ENCODE results near the gene PKN2. TPM values are rescaled to one million over a fixed set of nuclear protein-coding genes. Genes with fewer than 3 reads are reported as not detected.

The PKN2 gene
- total and polyA plus RNA-seq, 2 of the 8 experiments (the other 6 are each of a cell fraction or from before 2014, with no cell fraction given), result 7.8 to 32.0 TPM

DNA sequence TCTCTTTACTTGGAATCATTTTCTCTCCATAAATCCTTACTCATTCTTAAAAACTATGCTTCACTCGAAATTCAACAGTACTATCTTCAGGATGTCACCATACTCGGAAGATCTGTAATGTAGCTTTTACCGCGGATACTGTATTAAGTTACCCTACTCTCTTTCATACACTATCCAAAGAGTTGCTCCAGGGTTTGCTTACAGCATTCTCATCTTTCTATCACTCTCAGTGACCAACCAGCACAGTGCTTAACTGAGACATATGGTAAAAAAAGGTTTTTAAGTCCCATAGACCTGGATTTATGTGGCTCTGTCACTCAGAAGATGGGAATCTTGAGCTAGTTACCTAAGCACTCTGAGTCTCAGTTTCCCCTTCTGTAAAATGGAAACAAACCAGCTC, 191.5 kb downstream of the PKN2 start:
- H3K4ac ChIP-seq (replicated peaks; ENCODE audit: insufficient read length, low read depth, low read length), result no peak overlapping the region
- DNase-seq (ENCODE audit: low read depth in 1 of 2, low spot score in 2 of 2) (no peak), FAIRE-seq (no peak)
- no peak overlapping the region for H2BK20ac ChIP-seq (ENCODE audit: low read length)
- H3K79me1 ChIP-seq (ENCODE audit: low read depth, low read length), result no peaks in the 10 kb centered on the region
- H3K14ac ChIP-seq (ENCODE audit: insufficient read length), result no peak overlapping the region
- no peak overlapping the region for H3K27ac ChIP-seq (ENCODE audit: low read depth, low read length)
- no peaks in the 10 kb centered on the region for H4K20me1 ChIP-seq (replicated peaks in 1 of 2; ENCODE audit: control insufficient read depth in 1 of 2, insufficient read depth in 2 of 2, low read length in 2 of 2)
- no peak overlapping the region for H2AK5ac ChIP-seq (ENCODE audit: low read depth, low read length)
- H3K9me3 ChIP-seq (ENCODE audit: insufficient read depth in 2 of 2, low read depth in 1 of 2, low read length in 1 of 2), result no peaks in the 10 kb centered on the region
- H2AFZ ChIP-seq (ENCODE audit: low read length), result no peak overlapping the region
- no peak overlapping the region for H2BK120ac ChIP-seq (replicated peaks; ENCODE audit: low read depth, low read length)
- H3K9ac ChIP-seq (replicated peaks in 1 of 4; ENCODE audit: extremely low read depth in 1 of 4, low read depth in 3 of 4, low read length in 3 of 4), result no peak overlapping the region
- H2BK15ac ChIP-seq (ENCODE audit: low read length), result no peak overlapping the region
- no peaks in the 10 kb centered on the region for H3K27me3 ChIP-seq (replicated peaks in 1 of 4; ENCODE audit: control insufficient read depth in 3 of 4, extremely low read depth in 1 of 4, insufficient read depth in 3 of 4, low read length in 3 of 4)
- no peak overlapping the region for H4K8ac ChIP-seq (ENCODE audit: extremely low read depth, insufficient read depth, low read length)
- no peaks in the 10 kb centered on the region for H3K4me1 ChIP-seq (replicated peaks in 1 of 4; ENCODE audit: control insufficient read depth in 3 of 4, insufficient read depth in 4 of 4, low read length in 3 of 4)
- no peak overlapping the region for H3K56ac ChIP-seq (replicated peaks; ENCODE audit: insufficient read length, low read depth, low read length)
- no peaks in the 10 kb centered on the region for H3K79me2 ChIP-seq (ENCODE audit: control insufficient read depth in 1 of 2, insufficient read depth in 2 of 2, low read length in 2 of 2)
- no peak overlapping the region for H3K18ac ChIP-seq (ENCODE audit: extremely low read depth, low read length)
- CTCF ChIA-PET (ENCODE audit: partially characterized antibody), result interaction anchor here (1.0 to 5.4 kb wide), 15 partner anchors 9 to 220 kb away, joined by 3 to 68 read pairs (median 7); partner anchors contain the start of gene GTF2B
- no peak overlapping the region for H4K5ac ChIP-seq (ENCODE audit: insufficient read length, low read depth, low read length)
- no peak overlapping the region for H2BK5ac ChIP-seq (ENCODE audit: low read depth, low read length)
- H2BK12ac ChIP-seq (ENCODE audit: low read depth, low read length), result no peak overlapping the region
- no peaks in the 10 kb centered on the region for H3K23me2 ChIP-seq (ENCODE audit: low read depth, low read length)
- no peak overlapping the region for H3K4me2 ChIP-seq (ENCODE audit: insufficient read depth in 1 of 2, low read depth in 2 of 2, low read length in 2 of 2)
- H3K4me3 ChIP-seq (ENCODE audit: extremely low read depth in 1 of 4, insufficient read depth in 2 of 4, low read depth in 3 of 4, low read length in 4 of 4), result no peak overlapping the region
- POLR2A ChIA-PET (ENCODE audit: partially characterized antibody), result interaction anchor here (0.6 to 1.8 kb wide), 2 partner anchors 41 to 141 kb away, joined by 3 to 4 read pairs; no protein-coding TSS in a partner anchor
- no peak overlapping the region for H4K91ac ChIP-seq (replicated peaks; ENCODE audit: insufficient read length, low read length)
- WGBS, 2 experiments (ENCODE audit: extremely low coverage in 1 of 2, insufficient coverage in 1 of 2, insufficient read length in 1 of 2, insufficient replicate concordance in 2 of 2, low coverage in 1 of 2, low lambda C conversion rate in 2 of 2, missing lambda C conversion rate in 1 of 2), result 91 to 100% methylated on average over 1 to 4 of the region's 4 CpGs
- no peaks in the 10 kb centered on the region for H3K36me3 ChIP-seq (ENCODE audit: control insufficient read depth in 2 of 4, insufficient read depth in 4 of 4, low read length in 3 of 4)
- no peak overlapping the region for H3K23ac ChIP-seq (ENCODE audit: insufficient read length)
- TF ChIP-seq CBX5 (IDR thresholded peaks at IDR 0.05; ENCODE audit: low read depth, low read length), result no peak
- no peak for TF ChIP-seq SIN3A (conservative IDR thresholded peaks at IDR 0.05 in 1 of 2, IDR thresholded peaks at IDR 0.05 in 1 of 2; ENCODE audit: low read depth in 1 of 2, low read length in 2 of 2)
- no peak for TF ChIP-seq CTBP2 (IDR thresholded peaks at IDR 0.05; ENCODE audit: borderline replicate concordance, insufficient read depth, insufficient read length, low read length)
- TF ChIP-seq, protein P1, sequence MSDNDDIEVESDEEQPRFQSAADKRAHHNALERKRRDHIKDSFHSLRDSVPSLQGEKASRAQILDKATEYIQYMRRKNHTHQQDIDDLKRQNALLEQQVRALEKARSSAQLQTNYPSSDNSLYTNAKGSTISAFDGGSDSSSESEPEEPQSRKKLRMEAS (IDR thresholded peaks at IDR 0.05), result no peak

All from H1 (cell line).